ENCODE data around the gene CFAP74. TPM values are rescaled to one million over a fixed set of nuclear protein-coding genes. Genes with fewer than 3 reads are reported as not detected.

The CFAP74 gene
- polyA plus RNA-seq, 5 donors, result 1.5 to 4.3 (median 2.8) TPM

DNA sequence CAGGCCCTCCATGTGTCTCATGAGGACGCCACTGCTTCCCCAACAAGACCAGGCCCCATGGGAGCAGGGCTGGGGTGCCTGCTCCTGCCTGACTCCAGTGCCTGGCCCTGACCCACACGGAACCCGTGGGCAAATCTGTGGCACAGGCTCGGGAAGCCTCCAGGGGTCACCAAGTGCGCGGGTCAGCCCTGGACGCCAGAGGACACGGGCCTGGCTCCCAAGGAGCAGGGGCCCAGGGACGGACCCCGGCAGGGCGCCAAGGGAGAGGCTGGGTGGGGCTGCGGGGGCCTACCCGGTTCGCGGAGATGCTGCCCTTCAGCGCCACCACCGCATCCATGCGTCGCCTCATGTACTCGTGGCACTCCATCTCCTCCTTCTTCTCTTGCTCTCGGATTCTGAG lies 31.9 kb downstream of the CFAP74 start:
- no peak for DNase-seq

DNA sequence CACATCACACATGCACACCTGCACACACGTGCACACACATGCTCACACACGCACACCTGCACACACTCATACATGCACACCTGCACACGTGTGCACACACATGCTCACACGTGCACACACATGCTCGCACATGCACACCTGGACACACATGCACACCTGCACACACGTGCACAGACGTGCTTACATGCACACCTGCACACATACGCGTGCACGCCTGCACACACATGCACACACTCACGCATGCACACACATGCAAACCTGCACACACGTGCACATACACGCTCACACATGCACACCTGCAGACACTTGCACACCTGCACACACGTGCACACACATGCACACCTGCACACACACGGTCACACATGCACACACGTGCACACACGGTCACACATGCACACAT lies 32.6 kb downstream of the CFAP74 start:
- DNase-seq, result no peak

DNA sequence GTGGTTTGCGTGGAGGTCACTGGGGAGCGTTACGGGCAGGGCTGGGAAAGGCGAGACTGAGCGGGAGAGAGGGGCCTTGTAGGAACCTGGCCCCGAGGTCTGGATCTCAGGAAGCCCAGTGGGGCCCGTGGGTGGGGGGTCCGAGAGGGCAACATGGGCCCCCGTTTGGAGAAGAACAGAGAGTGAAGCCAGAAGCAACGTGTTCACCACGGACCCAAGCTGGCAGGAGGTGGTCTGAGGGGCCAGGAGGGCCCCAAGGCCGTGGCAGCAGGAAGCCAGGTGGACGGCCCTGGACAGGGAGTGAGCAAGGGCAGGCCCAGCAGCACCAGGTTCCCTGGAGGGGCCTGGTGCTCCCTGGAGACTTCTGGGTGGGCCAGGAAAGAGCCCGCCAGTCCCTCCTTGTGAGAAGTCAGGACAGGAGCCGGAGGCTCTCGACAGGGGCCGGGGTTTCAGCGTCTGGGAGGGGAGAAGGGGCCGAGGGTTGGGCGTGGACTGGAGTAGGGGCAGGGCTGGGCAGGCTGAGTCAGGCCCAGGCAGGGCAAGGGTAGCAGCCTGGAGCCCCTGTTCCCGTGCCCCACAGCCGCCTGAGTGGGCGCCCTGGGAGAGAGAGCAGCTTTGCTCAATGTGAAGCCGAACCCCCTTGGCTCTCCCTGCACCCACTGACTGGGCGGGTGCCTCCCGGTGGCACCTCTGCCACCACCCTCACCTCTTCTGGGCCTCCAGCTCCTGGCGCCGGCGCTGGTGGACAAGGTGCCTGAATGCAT lies 33.5 kb downstream of the CFAP74 start:
- no peak for DNase-seq

DNA sequence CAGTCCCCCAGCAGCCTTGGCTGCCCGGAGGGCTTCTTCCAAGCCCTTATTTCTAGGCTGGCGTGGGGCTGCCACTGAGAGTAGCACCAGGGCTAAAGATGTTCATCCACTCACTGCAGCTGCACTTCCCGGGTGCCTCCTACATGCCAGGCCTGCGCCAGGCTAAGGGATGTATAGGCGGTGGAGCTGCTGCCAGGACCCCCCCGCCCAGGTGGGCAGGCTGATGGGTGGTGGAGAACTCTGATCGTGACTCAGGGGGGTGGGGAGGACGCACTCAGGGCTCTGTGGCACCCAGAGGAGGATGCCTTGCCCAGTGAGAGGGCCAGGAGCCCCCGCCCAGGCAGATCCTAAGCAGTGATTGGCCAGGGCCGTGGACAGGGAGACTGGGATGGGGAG lies 34.1 kb downstream of the CFAP74 start:
- no peak for DNase-seq

DNA sequence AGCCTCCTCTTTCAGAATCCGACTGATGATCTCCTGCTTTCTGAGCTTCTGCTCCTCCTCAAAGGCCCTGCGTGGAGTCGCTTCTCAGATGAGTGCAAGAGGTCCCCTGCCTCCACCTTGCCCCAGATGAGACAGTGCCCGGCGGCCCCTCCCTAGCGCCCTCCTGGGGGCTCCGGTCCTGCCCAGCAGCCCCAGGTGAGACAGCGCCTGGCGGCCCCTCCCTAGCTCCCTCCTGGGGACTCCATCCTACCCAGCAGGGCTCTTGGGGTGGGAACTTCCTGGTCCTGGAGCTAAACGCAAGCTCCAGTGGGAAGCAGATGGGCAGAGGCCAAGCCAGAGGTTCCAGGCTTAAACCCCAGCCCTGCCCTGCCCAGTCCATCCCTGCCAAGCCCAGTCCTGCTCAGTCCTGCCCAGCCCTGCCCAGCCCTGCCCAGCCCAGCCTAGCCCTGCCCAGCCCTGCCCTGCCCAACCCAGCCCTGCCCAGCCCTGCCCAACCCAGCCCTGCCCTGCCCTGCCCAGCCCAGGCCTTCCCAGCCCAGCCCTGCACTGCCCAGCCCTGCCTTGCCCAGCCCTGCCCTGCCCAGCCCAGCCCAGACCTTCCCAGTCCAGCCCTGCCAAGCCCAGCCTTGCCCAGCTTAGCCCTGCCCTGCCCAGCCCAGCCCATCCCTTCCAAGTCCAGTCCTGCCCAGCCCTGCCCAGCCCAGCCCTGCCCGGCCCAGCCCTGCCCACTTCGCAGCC lies 34.6 kb downstream of the CFAP74 start:
- DNase-seq, result no peak

DNA sequence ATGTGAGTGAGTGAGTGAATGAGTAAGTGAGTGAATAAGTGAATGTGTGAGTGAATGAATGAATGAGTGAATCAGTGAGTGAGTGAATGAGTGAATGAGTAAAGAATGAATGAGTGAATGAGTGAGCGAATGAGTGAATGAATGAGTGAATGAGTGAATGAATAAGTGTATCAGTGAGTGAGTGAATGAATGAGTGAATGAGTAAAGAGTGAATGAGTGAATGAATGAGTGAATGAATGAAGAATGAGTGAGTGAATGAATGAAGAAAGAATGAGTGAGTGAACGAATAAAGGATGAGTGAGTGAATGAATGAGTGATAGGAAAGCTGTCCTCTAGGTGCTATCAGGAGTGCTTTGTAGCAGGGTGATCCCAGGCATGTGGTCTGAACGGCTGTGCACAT lies 35.7 kb downstream of the CFAP74 start:
- no peak for DNase-seq

DNA sequence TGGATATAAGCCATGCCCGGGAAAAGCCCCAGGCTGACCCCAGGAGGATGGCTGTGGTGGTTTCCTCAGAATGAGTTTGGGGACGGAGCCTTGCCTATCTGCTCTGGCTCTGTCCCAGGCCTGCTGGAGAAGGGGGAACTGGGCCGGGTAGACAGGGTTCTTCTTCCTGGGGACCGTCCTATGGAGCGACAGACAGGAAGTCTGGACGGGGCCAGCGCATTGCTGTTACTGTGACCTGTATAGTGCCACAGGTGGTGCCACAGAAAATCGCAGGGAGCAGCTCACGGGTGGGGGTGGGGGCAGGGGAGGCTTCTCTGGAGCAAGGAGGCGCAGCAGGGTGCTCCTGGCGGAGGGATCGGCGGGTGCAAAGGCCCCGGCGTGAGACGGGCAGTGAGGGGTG lies 36.4 kb downstream of the CFAP74 start:
- no peak for DNase-seq

DNA sequence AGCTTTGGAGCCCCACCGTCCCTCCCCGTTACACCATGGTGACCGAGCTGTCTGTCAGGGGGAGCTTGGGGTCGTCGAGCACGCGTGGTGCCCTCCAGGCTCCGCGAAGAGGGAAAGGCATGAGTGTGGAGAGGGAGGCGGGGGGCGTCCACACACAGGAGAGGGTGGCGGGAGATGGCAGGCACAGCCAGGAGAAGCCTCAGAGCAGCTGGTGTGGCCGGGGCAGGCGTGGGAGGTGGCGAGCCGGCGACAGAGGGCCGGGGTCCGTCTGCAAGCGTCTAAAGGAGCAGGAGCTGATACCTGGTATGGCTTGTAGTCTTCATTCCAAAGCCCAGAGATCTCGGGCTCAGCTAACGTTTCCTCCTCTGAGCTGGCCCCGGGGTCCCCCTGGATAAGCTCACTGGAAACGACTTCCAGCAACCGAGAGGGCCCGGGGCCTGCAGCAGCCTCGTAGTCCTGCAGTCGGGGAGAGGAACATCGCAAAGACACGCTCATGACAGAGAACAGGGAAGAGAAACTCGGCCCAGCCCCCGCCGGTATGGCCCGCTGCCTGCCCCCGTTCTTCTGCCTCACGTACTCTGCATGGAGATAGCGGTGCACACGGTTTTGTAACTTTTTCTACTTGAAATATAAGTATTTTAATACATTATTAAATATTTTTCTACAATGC lies 37.4 kb downstream of the CFAP74 start:
- DNase-seq, result no peak

DNA sequence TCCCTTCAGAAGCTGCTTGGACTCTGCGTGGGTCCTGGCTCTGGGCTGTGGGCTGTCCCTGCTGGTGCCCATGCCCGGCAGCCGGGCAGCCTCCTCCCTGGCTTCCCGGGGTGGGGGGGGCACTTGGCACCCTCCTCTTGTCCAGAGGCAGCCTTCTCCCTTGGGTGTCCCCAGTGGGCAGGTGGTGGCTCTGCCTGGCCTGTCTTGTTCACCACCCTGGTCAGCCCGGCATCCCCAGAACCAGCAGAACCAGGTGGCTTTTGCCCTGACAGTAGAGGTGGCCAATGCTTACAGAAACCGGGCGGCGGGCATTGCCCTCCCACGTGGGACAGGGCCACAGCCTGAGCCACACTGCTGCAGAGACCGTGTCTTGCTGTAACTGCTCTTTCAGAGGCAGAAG lies 38.0 kb downstream of the CFAP74 start:
- no peak for DNase-seq

DNA sequence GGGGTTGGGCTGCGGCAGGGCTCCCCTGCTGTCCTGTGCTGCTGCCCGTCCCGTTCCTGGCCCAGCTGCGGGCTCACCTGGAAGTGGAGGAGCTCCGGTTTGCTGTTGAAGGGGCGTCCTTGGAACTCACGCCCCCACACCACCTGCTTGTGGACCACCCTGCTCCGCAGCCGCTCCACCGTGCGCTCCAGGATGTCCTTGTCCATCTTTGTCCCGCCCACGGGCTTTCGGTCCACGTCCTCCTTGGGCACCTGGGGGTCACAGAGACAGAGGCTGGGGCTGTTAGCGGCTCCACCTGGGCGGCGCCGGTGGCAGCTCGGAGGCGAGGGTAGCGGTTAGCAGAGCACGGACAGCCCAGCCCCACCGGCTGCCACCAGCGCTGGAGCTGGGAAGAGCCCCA lies 38.8 kb downstream of the CFAP74 start:
- DNase-seq, result no peak

DNA sequence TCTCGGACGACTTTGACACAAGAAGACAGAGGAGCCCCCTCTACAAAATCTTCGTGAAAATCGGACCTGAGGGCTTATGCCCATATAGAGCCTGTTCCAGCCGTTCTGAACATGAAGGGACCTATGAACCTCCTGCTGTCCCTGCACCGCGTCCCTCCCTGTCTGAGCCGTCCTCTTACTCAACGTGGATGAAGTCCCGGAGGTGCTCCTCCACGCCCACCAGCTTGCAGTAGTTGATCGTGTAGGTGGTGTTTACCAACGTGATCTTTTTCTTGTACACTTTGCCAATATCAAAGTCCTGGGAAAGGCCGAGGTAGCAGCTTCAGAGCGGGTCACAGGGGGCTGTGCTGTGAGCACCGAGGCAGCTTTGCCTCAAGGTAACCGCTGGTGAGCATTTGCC lies 40.0 kb downstream of the CFAP74 start:
- no peak for DNase-seq

DNA sequence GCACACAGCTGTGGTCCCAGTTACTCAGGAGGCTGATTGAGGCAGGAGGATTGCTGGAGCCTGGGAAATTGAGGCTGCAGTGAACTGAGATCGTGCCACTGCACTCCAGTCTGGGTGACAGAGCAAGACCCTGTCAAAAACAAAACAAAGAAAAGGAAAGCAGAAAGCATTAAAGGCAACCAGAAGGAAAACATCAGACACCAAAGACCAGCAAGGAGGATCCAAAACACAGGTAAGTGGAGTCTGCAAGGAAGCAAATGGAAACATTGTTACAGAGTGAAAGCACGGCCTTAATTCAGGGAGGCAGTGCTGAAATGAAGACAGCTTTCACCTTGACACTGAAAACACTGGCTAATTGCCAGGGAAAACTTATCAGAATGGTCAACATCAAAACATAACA lies 40.8 kb downstream of the CFAP74 start:
- no peak for DNase-seq

DNA sequence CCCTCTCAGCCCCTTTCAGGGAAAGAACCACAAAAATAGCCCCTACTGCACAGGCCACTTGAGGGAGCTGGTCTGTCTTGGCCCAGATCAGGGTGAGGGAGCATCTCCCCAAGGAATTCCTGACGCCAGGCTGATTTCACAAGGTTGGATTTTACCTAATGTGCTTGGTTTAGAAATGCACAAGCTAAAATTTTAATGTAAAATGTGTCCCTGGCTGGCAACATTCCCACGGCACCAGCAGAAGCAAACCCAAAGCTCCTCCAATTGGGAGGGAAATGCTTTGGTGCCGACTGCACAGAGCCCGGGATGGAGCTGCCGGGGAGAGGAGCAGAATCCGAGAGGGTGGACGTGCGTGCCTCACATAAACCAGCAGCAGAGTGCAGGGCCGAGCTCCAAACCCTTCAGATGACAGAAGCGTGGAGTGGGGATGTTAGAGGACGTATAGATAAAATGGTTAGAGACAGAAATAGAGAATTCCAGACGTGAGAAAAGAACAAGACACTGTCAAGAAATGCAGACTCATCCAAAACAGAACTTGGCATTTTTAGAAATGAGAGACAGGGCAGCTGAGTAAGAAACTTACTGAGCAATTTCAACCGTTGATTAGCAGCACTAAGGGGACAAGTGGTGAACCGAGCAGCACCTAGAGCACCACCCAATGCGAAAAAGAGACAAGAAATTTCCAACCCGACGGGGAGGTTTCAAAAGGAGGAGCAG lies 42.9 kb downstream of the CFAP74 start:
- no peak for DNase-seq

DNA sequence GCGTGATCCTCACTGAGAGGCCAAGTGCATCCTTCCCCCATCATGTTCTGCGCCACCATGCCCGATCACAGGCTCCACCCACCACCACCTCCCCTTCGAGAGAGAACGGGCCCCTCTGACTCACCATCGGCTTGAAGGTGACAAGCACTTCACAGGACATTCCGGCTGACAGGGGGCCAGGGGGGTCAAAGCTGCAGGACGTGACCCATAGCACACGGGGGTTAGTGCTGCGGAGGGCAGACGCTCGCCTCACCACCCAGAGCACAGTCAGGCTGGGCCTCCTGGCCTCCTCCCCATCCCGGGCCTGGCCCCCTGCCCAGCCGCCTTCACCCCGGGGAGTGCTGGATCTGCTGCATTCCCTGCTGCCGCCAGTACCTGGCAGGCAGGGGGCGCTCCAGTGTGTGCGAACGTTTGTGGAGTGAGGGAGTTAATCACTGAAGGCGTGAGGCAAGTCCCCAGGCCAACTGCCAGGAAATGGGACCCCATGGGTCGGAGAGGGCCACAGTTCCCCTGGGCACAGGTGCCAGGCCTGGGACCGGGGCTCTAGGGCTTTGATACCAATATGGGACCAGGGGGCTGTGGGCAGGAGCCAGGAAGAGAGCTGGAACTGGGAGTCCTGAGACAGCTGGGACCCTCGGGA lies 43.6 kb downstream of the CFAP74 start:
- peak; percentile 79 to 81 for DNase-seq

DNA sequence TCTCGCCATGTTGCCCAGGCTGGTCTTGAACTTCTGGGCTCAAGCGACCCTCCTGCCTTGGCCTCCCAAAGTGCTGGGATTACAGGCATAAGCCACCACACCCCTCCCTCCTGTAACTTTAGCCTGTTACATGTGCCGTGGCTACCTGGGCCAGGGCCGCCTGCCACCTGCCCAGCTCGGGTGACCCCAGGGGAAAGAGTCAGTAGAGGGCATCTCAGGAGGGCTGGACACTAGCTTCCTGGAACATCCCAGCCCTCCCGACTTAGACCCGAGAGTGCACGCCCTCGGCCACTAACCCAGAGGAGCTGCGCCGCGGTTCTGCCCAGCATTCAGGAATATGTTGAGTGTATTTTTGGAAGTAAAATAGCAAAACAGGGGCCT lies 44.1 kb downstream of the CFAP74 start:
- no peak for DNase-seq

DNA sequence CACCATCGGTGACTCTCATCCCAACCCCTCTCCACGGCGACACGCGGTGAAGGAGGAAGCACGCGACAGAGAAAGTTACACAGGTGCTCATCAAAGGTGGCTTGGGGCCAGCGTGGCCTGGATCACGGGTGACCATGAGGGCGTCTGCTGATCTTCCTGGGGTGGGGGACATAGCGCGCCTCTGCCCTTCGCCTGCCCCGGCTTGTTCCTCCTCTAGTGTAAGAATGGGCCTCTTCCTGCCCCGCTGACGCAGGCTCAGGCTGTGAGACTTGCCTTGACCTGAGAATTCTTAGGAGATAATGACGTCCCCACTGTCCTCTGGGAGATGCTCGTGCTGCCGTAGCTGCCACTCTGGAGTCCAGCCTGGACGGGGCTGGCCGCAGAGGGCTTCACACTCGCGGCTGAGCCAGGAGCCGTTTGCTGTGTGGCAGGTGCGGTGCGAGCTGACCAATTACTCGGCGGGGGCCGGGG lies 45.5 kb downstream of the CFAP74 start:
- DNase-seq, result no peak

DNA sequence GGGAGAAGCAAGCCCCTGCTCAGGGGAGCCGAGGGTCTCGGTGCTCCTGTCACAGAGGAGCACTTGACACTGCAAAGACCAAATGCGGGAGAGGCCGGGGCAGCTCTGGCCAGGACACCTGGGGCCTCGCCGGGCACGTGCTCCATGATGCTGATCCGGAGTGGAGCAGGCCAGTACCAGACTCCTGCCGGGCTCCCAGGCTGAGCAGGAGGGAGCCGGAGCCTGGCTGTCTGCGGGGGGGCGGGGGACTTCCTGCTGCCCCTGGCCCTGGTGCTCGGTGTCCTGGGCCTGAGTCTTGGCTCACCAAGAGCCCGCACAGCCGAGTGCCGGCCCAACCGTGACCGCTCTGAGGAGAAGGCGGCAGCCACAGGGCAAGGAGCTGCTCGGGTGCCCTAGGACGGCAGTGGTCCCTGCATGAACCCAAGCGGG lies 46.0 kb downstream of the CFAP74 start:
- no peak for DNase-seq

DNA sequence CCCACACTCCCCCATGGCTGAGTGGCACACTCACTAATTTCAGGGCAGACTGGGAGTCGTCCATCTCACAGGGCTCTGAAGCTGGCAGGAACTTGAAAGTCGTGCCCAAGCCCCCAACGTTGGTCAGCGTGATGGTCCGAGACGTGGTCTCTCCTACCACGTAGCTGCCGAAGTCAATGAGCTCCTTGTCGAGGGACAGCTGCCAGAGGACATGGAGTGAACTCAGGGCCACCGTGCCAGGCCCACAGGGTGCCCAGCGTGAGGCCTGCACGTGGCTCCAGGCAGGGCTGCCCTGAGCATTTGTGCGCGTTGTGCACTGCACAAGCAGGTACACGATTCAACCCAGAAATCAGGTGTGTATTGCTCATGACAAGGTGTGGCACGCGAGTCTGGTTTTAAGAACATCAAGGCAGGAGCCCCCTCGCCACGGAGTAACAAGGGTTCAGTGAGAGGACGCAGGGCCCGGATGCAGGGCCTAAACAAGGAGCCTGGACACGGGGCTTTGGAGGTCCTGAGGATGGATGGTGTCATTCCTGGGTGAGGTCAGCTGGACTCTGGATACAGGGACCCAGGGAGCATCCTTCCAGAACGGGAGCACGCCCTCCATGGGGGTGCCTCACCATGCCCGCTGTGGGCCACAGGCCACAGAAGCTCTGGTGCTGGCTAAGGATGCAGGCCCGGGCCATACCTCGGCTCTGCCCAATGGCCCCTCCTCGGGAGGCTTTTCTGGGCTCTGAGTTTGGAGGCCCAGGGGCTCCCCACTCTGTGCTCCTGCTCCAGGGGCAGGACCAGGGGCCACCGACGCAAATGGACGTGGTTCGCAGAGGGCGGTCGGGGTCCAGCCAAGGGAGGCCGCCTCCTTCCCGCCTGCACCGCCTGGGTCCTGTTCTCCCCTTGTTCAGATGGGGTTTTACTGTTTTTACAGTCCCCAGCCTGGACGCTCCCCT lies 46.7 kb downstream of the CFAP74 start:
- no peak for DNase-seq

DNA sequence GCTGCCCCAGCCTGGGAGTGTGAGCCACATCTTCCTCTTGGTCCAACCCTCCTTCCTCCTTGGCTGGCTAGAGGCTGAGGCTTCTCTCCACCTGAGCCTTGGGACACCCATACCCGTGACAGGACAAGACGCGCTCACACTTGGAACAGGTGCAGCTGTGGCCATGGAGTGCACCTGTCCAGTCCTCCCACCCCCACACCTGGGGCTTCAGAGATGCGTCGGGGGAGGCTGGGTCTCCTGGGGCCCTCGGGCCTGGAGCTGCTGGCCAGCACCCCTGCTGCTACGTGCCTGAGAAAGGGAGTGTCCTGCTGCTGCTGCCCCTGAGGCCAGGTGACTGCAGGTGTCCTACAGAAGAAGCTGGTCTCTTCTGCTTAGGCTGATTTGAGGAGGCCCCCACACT lies 47.5 kb downstream of the CFAP74 start:
- DNase-seq, result no peak

DNA sequence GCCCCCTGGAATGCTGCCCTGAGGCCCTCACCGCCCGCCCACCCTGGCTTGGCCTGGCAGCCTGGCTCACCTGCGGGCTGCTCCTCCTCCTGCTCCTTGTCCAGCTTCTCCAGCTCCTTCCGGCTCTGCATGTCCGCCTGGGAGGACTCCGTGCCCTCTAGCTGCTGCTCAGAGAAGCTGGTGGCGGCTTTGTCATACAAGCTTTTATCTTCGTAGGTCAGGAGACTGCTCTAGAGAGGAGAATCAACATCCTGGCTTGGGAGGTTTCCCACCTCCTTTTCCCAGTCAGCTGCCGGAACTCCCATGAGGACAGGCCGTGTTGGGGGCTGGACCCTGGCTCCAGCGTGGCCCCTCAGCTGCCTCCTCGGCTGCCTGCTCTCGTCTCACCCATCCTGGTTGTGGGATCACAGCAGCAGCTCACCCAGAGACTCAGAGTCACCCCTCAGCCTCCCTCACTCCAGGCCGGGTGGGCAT lies 47.9 kb downstream of the CFAP74 start:
- DNase-seq, result no peak

All from right lung (tissue), 5 donors.